Measurements from ENCODE around the gene CRYL1. TPM values are rescaled to one million over a fixed set of nuclear protein-coding genes. Genes with fewer than 3 reads are reported as not detected.
A peak's percentile ranks its signal among the peaks of the same experiment; 100 is the strongest.

Gene CRYL1
- total RNA-seq, 1 experiment from 2014 or later: 12.2 TPM

DNA sequence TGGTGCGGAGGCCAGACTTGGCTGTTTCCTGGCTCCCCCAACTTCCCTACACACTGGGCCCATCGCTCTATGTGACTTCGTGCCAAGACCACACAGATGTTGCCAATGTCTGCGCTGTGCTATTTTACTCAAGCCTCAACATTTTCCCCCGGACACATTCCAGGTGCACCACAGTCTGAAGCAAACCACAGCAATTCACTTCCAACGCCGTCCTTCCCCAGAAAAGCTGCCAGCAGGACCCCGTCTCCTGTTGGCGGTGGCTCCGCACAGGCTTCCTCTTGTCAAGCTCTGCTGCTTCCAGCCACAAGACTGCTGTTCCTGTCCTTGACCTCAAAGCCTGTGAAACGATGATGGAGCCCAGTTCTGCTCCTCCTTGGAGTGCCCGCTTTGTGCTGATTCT lies 100.7 kb downstream of the CRYL1 start:
- intact Hi-C loops (cut with micrococcal nuclease; ENCODE audit: unreplicated experiment): no loop called here
- peaks cover 7% of the 10 kb centered on the region for H3K4me1 Mint-ChIP-seq (ENCODE audit: low read depth, unreplicated experiment)
- CTCF ChIA-PET: no interaction called here
- peaks cover 4% of the 10 kb centered on the region for H3K36me3 Mint-ChIP-seq (ENCODE audit: insufficient read depth, unreplicated experiment)
- TF ChIP-seq, protein P1, sequence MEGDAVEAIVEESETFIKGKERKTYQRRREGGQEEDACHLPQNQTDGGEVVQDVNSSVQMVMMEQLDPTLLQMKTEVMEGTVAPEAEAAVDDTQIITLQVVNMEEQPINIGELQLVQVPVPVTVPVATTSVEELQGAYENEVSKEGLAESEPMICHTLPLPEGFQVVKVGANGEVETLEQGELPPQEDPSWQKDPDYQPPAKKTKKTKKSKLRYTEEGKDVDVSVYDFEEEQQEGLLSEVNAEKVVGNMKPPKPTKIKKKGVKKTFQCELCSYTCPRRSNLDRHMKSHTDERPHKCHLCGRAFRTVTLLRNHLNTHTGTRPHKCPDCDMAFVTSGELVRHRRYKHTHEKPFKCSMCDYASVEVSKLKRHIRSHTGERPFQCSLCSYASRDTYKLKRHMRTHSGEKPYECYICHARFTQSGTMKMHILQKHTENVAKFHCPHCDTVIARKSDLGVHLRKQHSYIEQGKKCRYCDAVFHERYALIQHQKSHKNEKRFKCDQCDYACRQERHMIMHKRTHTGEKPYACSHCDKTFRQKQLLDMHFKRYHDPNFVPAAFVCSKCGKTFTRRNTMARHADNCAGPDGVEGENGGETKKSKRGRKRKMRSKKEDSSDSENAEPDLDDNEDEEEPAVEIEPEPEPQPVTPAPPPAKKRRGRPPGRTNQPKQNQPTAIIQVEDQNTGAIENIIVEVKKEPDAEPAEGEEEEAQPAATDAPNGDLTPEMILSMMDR (IDR thresholded peaks at IDR 0.05; ENCODE audit: unreplicated experiment): no peak
- no peak for DNase-seq
- no TSS peak for BruUV-seq (replicated peaks)
- H3K27ac Mint-ChIP-seq (ENCODE audit: unreplicated experiment): no peak overlapping the region
- no peak overlapping the region for H3K4me3 Mint-ChIP-seq (ENCODE audit: low read depth, unreplicated experiment)
- no peaks in the 10 kb centered on the region for H3K9me3 Mint-ChIP-seq (ENCODE audit: low read depth, unreplicated experiment)
- H3K27me3 Mint-ChIP-seq (ENCODE audit: unreplicated experiment): no peaks in the 10 kb centered on the region

DNA sequence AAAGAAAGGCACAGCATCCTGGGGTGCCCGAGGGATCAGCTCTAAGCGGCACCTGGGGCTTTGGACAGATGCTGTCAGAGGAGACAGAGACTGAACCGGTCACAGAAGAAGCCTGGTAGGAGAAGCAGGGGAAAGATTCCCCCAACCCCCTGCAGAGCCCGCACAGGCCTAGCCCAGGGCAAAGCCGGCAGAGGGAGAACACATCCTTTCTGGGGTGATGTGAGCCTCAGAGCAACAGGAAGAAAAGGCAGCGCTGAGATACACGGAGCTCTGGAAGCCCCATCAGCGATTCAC lies 101.2 kb downstream of the CRYL1 start:
- peaks cover 6% of the 10 kb centered on the region for H3K36me3 Mint-ChIP-seq (ENCODE audit: insufficient read depth, unreplicated experiment)
- TF ChIP-seq, protein P1 (IDR thresholded peaks at IDR 0.05; ENCODE audit: unreplicated experiment): no peak
- H3K4me1 Mint-ChIP-seq (ENCODE audit: low read depth, unreplicated experiment): peaks cover 11% of the 10 kb centered on the region
- no peaks in the 10 kb centered on the region for H3K27me3 Mint-ChIP-seq (ENCODE audit: unreplicated experiment)
- no peaks in the 10 kb centered on the region for H3K9me3 Mint-ChIP-seq (ENCODE audit: low read depth, unreplicated experiment)
- BruUV-seq (replicated peaks): no TSS peak
- intact Hi-C loops (cut with micrococcal nuclease; ENCODE audit: unreplicated experiment): no loop called here
- DNase-seq: no peak
- H3K27ac Mint-ChIP-seq (ENCODE audit: unreplicated experiment): no peak overlapping the region
- no peak overlapping the region for H3K4me3 Mint-ChIP-seq (ENCODE audit: low read depth, unreplicated experiment)
- CTCF ChIA-PET: no interaction called here

DNA sequence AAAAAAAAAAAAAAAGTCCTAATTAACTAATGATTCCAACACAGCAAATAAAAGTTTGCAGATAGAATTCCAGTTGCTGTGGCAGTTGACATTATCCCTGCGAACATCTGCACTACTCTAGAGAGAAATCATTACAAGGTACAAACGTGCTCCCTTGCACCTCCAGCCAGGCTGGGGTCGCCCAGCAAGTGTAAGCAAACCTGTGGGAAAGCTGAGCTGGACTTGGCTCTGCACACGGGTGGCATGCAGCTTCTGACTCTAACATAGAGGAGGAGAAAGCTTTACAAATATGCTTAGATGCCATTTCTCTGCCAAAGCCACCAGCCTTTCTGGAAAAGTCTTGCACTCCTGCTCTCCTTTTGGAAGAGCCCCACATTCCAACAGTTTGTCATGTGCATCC lies 103.3 kb downstream of the CRYL1 start:
- peaks cover 19% of the 10 kb centered on the region for H3K4me1 Mint-ChIP-seq (ENCODE audit: low read depth, unreplicated experiment)
- intact Hi-C loops (cut with micrococcal nuclease; ENCODE audit: unreplicated experiment): no loop called here
- CTCF ChIA-PET: no interaction called here
- peaks cover 6% of the 10 kb centered on the region for H3K36me3 Mint-ChIP-seq (ENCODE audit: insufficient read depth, unreplicated experiment)
- H3K27me3 Mint-ChIP-seq (ENCODE audit: unreplicated experiment): no peaks in the 10 kb centered on the region
- DNase-seq: no peak
- H3K4me3 Mint-ChIP-seq (ENCODE audit: low read depth, unreplicated experiment): no peak overlapping the region
- peaks cover 4% of the 10 kb centered on the region for H3K9me3 Mint-ChIP-seq (ENCODE audit: low read depth, unreplicated experiment)
- no TSS peak for BruUV-seq (replicated peaks)
- H3K27ac Mint-ChIP-seq (ENCODE audit: unreplicated experiment): no peak overlapping the region
- TF ChIP-seq, protein P1 (IDR thresholded peaks at IDR 0.05; ENCODE audit: unreplicated experiment): no peak

DNA sequence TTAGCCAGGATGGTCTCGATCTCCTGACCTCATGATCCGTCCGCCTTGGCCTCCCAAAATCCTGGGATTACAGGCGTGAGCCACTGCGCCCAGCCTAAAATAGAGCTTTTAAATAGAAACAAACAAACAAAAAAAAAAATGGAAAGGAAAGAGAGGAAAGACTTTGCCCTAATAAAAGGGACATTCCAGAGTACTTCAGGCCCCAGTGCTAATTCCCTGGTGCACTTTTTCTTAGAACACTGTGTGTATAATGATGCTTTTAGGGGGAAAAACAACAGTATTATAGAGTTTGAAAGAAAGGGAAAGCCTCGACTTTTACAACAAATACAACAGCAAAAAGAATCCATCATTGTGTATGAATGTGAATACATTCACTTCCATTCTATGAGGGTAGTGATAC lies 104.7 kb downstream of the CRYL1 start:
- Mint-ChIP-seq H3K4me1 (ENCODE audit: low read depth, unreplicated experiment) (peaks cover 19% of the 10 kb centered on the region), H3K27ac (ENCODE audit: unreplicated experiment) (peak overlapping the region; percentile 84), H3K4me3 (ENCODE audit: low read depth, unreplicated experiment) (no peak overlapping the region), H3K36me3 (ENCODE audit: insufficient read depth, unreplicated experiment) (peaks cover 6% of the 10 kb centered on the region), H3K27me3 (ENCODE audit: unreplicated experiment) (no peaks in the 10 kb centered on the region), H3K9me3 (ENCODE audit: low read depth, unreplicated experiment) (peaks cover 4% of the 10 kb centered on the region)
- CTCF ChIA-PET: no interaction called here
- TF ChIP-seq, protein P1 (IDR thresholded peaks at IDR 0.05; ENCODE audit: unreplicated experiment): no peak
- intact Hi-C loops (cut with micrococcal nuclease; ENCODE audit: unreplicated experiment): no loop called here
- BruUV-seq (replicated peaks): no TSS peak
- DNase-seq: no peak

DNA sequence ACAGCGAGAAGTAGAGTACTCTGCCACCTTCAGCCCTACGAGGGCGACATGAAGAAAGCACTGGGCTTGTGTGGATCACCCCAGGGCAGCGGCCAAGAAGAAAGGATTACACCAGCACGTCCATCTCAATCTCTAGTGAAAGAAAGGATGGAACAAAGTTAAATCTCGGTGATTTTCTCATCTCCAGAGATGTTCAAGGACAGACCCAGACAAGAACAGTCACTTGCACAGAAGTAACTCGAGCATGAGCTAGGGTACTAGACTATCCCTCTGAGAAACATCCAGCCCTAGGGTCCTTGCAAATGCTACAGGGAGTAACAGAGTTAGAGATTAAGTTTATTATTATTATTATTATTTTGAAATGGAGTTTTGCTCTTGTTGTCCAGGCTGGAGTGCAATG lies 106.7 kb downstream of the CRYL1 start:
- H3K36me3 Mint-ChIP-seq (ENCODE audit: insufficient read depth, unreplicated experiment): peaks cover 6% of the 10 kb centered on the region
- CTCF ChIA-PET: no interaction called here
- no peak overlapping the region for H3K4me3 Mint-ChIP-seq (ENCODE audit: low read depth, unreplicated experiment)
- DNase-seq: no peak
- intact Hi-C loops (cut with micrococcal nuclease; ENCODE audit: unreplicated experiment): loop anchor here (10.0 kb wide), 1 partner anchor 66 kb away; no protein-coding TSS in a partner anchor
- no peak overlapping the region for H3K27ac Mint-ChIP-seq (ENCODE audit: unreplicated experiment)
- TF ChIP-seq, protein P1 (IDR thresholded peaks at IDR 0.05; ENCODE audit: unreplicated experiment): no peak
- peaks cover 4% of the 10 kb centered on the region for H3K9me3 Mint-ChIP-seq (ENCODE audit: low read depth, unreplicated experiment)
- H3K27me3 Mint-ChIP-seq (ENCODE audit: unreplicated experiment): no peaks in the 10 kb centered on the region
- no TSS peak for BruUV-seq (replicated peaks)
- H3K4me1 Mint-ChIP-seq (ENCODE audit: low read depth, unreplicated experiment): peaks cover 19% of the 10 kb centered on the region

All from Calu3 (cell line).